GM21390 (cell line): Measurements from ENCODE around the gene ANXA2R.

Experiments used
- ATAC-seq: cut with Tn5 transposase; IDR thresholded peaks from one replicate; pipeline ENCODE4 v1.9.1; 2021; ENCODE audit not compliant: unreplicated experiment

The ANXA2R gene

GRCh38 chr5:43001748-43002147 is 38.4 kb downstream of the ANXA2R start:
- ATAC-seq: no peak

GRCh38 chr5:43000914-43001313 is 39.2 kb downstream of the ANXA2R start:
- ATAC-seq: no peak

DNA sequence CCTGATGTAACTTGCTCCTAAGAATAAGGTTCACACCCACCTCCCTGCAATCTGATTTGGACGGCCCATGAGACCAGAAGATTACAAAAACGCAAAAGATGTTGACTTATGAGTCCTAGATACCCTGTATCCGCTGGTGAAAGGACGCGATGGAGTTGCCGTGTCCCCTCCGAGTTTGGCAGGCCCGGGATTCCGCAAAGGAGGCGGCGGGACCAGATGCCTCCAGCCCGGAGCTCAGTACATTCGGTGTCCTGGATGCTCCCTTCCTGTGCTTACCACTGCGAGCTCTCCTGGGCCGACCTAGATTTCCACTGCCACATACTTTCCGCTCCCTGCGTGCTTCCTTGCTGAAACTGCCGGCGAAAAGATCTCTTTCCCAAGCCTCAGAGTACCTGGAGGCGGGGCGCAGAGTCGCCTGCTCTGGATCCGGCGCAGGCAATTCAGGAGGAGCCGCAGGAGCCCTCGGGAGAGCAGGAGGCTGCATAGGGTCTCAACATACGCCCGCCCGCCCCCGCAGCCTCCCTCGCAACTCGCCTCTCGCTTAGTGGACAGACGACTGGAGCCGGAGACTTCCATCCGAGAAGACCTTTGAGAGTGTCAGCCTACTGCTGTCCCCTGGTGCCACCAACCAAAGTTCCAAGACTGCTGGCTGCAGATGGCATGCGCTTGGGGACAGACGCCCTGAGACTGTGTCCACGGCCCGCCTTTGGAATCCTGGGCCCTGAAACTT is 39.8 kb downstream of the ANXA2R start:
- ATAC-seq: no peak

DNA sequence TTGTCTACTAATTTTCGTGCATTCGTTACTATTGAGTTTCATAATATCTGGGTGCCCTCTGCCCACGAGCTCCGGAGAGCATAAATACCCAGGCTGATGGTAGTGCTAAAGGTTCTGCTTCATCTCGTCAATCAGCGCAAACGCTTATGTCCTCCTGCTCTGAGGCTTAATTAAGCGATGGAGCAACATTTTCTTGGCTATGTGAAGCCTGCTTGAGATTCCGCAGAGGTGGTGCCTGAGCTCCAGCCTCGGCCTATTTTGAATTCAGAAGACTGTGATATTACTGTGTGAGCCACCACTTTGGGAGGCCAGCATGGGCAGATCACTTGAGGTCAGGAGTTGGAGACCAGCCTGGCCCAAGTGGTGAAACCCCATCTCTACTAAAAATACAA is 44.8 kb downstream of the ANXA2R start:
- no peak for ATAC-seq

GRCh38 chr5:42994555-42995359 is 45.4 kb downstream of the ANXA2R start:
- ATAC-seq: peak; percentile 51

DNA sequence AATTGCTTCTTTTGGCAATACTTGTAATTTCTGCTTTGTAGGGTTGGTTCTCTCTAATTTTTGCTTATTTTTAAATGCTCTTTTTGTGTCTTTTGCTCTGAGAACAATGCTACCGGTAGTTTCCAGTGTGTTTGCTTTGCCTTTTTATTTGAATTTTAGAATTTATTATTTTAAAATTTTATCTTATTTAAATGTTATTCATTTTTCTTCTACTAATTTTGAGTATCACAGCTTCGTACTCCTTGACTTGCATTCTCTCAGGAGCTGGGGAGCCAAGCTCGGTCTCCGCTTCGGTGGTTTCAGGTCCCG is 45.9 kb downstream of the ANXA2R start:
- no peak for ATAC-seq

DNA sequence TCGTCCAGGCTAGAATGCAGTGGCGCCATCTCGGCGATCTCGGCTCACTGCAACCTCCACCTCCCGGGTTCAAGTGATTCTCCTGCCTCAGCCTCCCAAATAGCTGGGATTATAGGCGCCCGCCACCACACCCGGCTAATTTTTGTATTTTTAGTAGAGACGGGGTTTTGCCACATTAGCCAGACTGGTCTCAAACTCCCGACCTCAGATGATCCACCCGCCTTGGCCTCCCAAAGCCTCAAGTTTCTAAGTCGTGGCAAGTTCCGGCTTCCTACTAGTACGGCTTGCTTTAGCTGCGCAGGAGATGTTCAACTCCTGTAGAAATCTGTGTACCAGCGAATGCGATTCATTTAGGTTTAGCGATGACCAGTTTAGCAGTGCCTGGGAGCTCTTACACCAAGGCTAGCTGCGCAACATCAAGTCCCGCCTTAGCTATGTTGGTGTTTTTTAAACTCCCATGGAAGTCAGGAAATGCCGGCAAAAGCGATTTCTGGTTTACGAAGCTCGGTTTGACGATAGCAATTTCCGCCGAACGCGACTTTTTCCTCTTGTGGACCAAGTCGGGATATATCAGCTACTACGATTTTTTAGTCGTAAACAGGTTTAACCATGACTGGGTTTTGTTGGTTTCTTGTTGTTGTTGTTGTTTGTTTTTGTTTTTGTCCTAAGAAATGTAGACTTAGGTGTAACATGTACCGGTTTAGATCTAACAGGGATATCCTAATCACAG is 46.4 kb downstream of the ANXA2R start:
- peak; percentile 14 for ATAC-seq

DNA sequence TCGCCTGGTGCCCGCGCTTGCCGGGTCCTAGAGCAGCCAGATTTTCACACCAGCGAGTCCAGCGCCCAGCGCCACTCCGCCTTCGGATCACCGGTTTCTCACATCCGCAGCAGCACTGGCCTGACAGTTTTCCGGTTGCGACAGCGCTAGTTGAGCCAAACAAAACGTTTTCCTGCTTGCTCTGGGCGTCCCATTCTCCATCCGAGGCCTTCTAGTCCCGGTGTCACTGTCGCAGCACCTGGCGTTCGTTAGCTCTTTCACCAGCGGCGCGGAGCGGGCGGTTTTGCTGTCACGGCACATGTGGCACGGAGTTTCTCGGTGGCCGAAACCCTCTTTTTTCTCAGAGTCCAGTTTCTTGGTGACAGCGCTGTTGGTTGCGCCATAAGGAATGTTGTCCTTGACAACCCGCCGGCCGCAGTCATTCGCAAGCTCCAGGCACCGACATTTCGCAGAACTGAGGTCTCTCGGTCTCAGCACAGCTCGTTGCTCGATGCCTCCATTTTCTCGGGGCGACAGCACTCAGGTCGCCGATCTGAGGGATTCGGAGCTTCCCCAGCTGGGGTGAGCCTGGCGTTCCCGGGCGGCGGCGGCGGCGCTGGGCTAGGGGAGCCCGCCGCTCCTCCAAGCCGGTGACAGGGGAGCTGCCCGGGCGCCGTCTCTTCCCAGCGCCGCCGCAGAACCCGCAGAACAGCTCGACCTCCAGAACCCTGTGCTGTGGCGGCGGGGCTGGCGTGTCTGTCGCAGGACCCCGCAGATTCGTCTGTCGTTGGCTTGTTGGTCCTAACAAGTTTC is 47.8 kb downstream of the ANXA2R start:
- ATAC-seq: peak; percentile 52

DNA sequence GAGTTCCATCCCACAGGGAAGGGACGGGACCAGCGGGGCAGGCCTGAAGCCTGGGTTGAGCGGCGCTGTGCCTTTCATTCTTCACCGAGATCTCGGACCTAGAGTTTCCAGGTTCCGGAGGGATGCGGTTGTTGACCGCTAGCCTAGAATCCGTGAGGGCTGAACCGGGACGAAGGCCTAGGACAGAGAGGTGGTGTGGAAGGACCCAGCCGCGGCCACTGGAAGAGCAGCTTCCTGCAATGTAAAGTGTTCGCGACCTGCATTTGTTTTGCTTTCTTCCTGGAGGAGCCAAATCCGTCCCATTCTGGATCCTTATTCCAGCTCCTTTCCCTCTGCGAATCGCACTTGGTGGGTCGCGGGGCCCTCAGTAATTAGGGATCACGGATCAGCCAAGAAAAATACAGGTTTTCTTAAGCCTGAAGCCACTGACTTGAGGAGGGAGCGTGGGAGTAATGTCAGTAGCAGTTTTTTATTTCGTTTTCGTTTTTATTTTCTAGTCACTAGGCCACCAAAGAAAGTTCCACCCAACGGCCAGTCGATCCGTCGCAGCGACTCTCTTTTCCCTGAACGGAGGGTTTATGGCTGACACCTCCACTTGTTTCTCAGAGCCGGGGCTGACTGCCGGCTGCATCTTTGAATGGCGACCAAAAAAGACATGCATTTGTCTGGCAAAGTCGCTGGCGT is 48.6 kb downstream of the ANXA2R start:
- peak; percentile 32 for ATAC-seq

- no peak for ATAC-seq
These were observed 49.2 kb downstream of the ANXA2R start for GRCh38 chr5:42990892-42991291.
